Loucy (cell line): Measurements from ENCODE around the gene ABCC4.

Source experiments
- H2AFZ ChIP-seq: fragments of 200-600 bp; sonication (generic); 2 replicates; pipeline ENCODE4 v1.6.0; 2016; ENCODE audit warnings: antibody characterized with exemption, mild to moderate bottlenecking, low read length, moderate library complexity
- H3F3A ChIP-seq: fragments of 200-600 bp; 2 replicates; pipeline ENCODE4 v1.6.0; 2016; ENCODE audit warnings: antibody characterized with exemption, low read depth, mild to moderate bottlenecking
- H3K27me3 ChIP-seq: fragments of 200-600 bp; sonication (generic); 2 replicates; pipeline ENCODE4 v1.6.1; 2014; ENCODE audit warnings: low read length, mild to moderate bottlenecking; ENCODE audit not compliant: insufficient read depth, poor library complexity, severe bottlenecking
- H3K36me3 ChIP-seq: fragments of 200-600 bp; sonication (generic); 2 replicates; pipeline ENCODE4 v1.6.1; 2016; ENCODE audit warnings: low read length; ENCODE audit not compliant: insufficient read depth
- H3K4me1 ChIP-seq: fragments of 200-600 bp; sonication (generic); 2 replicates; pipeline ENCODE4 v1.5.1; 2014; ENCODE audit warnings: low read length, mild to moderate bottlenecking; ENCODE audit not compliant: insufficient read depth, poor library complexity, severe bottlenecking
- H3K4me2 ChIP-seq: fragments of 200-600 bp; sonication (generic); 2 replicates; pipeline ENCODE4 v1.6.0; 2014; ENCODE audit warnings: antibody characterized with exemption, low read length, low read depth, mild to moderate bottlenecking; ENCODE audit not compliant: poor library complexity, severe bottlenecking
- H3K4me3 ChIP-seq: fragments of 200-600 bp; sonication (generic); 2 replicates; pipeline ENCODE4 v1.5.1; 2014; ENCODE audit warnings: low read length, mild to moderate bottlenecking, mixed read lengths; ENCODE audit not compliant: poor library complexity, severe bottlenecking
- H3K79me2 ChIP-seq: fragments of 200-600 bp; sonication (generic); 2 replicates; pipeline ENCODE4 v1.6.1; 2014; ENCODE audit warnings: low read length; ENCODE audit not compliant: insufficient read depth
- H3K9ac ChIP-seq: fragments of 200-600 bp; sonication (generic); 2 replicates; pipeline ENCODE4 v1.6.0; 2014; ENCODE audit warnings: mild to moderate bottlenecking, low read depth, low read length, moderate library complexity; ENCODE audit not compliant: poor library complexity, severe bottlenecking
- H3K9me2 ChIP-seq: fragments of 200-600 bp; sonication (generic); replicated peaks from 2 replicates; pipeline ENCODE4 v1.6.1; 2016; ENCODE audit warnings: low read depth, low read length, mixed read lengths
- H3K9me3 ChIP-seq: fragments of 200-600 bp; sonication (generic); 2 replicates; pipeline ENCODE4 v1.6.1; 2014; ENCODE audit warnings: mild to moderate bottlenecking, antibody characterized with exemption, low read length, low read depth; ENCODE audit not compliant: insufficient read depth
- H4K20me1 ChIP-seq: fragments of 200-600 bp; sonication (generic); 2 replicates; pipeline ENCODE4 v1.6.0; 2014; ENCODE audit warnings: antibody characterized with exemption, low read length, mild to moderate bottlenecking; ENCODE audit not compliant: insufficient read depth, poor library complexity, severe bottlenecking
- CTCF ChIP-seq: fragments of 200-600 bp; sonication (generic); conservative IDR thresholded peaks from 2 replicates; pipeline ENCODE4 v1.5.1; 2014; ENCODE audit warnings: mild to moderate bottlenecking, antibody characterized with exemption, low read length
- EZH2phosphoT487 ChIP-seq: fragments of 200-600 bp; IDR thresholded peaks from 2 replicates; pipeline ENCODE4 v1.6.1; 2018; ENCODE audit warnings: antibody characterized with exemption, mild to moderate bottlenecking, moderate library complexity, borderline replicate concordance

The ABCC4 gene

DNA sequence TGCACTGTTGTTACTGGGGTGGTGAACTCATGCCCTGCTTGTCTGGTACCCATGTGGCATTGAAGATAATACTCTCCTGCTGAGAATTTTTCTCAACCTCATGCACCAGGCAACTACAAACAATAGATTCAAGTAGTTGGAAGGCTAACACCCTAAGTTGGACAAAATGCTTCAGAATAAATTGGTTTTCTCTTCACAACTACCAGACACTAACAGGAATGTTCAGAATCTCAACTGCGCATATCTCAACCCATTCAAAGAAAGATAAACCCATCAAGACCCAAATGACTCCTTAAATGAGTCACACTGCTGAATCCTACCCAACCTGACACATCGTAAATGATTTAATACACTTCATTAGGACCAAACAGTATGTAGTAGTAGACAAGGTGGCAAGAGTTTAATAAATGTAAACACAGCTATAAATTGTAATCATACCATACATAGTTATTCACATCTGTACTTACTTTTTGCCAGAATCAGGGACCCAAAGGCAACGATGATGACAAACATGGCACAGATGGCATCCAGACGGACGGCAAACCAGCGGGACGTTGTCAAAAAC lies 227.4 kb downstream of the ABCC4 start:
- Histone ChIP-seq H3K4me2 (no peak overlapping the region), H3K79me2 (no peaks in the 10 kb centered on the region), H3F3A (no peaks in the 10 kb centered on the region), H3K9me2 (no peaks in the 10 kb centered on the region), H4K20me1 (no peaks in the 10 kb centered on the region), H3K36me3 (peaks cover 8% of the 10 kb centered on the region; the same call in 1 of the 2 replicates), H3K9ac (no peak overlapping the region), H3K4me3 (no peak overlapping the region), H3K27me3 (no peaks in the 10 kb centered on the region), H3K4me1 (no peaks in the 10 kb centered on the region), H2AFZ (no peak overlapping the region), H3K9me3 (no peaks in the 10 kb centered on the region)
- TF ChIP-seq EZH2phosphoT487 = no peak
- no peak for TF ChIP-seq CTCF

DNA sequence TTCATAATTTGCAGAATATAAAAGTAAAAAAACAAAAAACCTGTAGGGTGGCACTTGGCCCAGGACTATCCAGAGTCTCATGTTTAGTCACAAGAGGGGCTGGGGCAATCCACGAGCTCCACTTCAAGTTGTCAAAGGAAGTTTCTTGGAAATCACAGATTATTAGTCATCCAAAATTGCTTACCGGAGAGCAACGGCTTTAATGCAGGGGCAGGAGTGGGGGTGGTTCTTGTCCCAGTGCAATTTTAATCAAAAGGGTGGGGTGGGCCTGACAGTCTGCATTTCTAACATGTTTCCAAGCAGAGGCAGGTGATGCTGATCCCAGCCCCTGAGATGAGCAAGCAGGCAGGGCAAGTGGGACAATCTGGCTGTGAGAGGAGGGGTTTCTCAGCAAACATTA lies 233.9 kb downstream of the ABCC4 start:
- H3K4me1 ChIP-seq = no peaks in the 10 kb centered on the region
- no peaks in the 10 kb centered on the region for H4K20me1 ChIP-seq
- H3K79me2 ChIP-seq = no peaks in the 10 kb centered on the region
- H3F3A ChIP-seq = no peaks in the 10 kb centered on the region
- H3K9me2 ChIP-seq = no peaks in the 10 kb centered on the region
- H3K4me3 ChIP-seq = no peak overlapping the region
- H3K9me3 ChIP-seq = no peaks in the 10 kb centered on the region
- TF ChIP-seq EZH2phosphoT487 (no peak), CTCF (no peak)
- H3K9ac ChIP-seq = no peak overlapping the region
- H3K4me2 ChIP-seq = no peak overlapping the region
- H3K27me3 ChIP-seq = no peaks in the 10 kb centered on the region
- peaks cover 8% of the 10 kb centered on the region; the same call in 1 of the 2 replicates for H3K36me3 ChIP-seq
- H2AFZ ChIP-seq = no peak overlapping the region

GRCh38 chr13:95060014-95060519 lies 241.2 kb downstream of the ABCC4 start:
- Histone ChIP-seq H4K20me1 (no peaks in the 10 kb centered on the region), H3K9me2 (no peaks in the 10 kb centered on the region), H3F3A (no peaks in the 10 kb centered on the region), H3K9ac (no peak overlapping the region), H3K79me2 (no peaks in the 10 kb centered on the region), H3K36me3 (no peaks in the 10 kb centered on the region), H3K9me3 (no peaks in the 10 kb centered on the region), H3K4me2 (no peak overlapping the region), H3K4me3 (no peak overlapping the region), H2AFZ (no peak overlapping the region), H3K4me1 (no peaks in the 10 kb centered on the region), H3K27me3 (no peaks in the 10 kb centered on the region)
- TF ChIP-seq CTCF = no peak
- no peak for TF ChIP-seq EZH2phosphoT487
